Activated CD8-positive, alpha-beta memory T cell treated with anti-CD3 and anti-CD28 coated beads, Interleukin-2, amount 50 U/mL, for 48 hours (primary cell): ENCODE data around the gene OR13H1.
"Not testable (repeated sequence)": the region's sequence is repeated elsewhere in the genome, so short reads cannot be mapped to it uniquely, and the experiment has no call there.

Experiments
- DNase-seq: peaks from one replicate; pipeline ENCODE4 v3.0.0-alpha.2; 2020

OR13H1 gene, protein sequence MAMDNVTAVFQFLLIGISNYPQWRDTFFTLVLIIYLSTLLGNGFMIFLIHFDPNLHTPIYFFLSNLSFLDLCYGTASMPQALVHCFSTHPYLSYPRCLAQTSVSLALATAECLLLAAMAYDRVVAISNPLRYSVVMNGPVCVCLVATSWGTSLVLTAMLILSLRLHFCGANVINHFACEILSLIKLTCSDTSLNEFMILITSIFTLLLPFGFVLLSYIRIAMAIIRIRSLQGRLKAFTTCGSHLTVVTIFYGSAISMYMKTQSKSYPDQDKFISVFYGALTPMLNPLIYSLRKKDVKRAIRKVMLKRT

GRCh38 chrX:131543774-131544173 lies at the start of gene OR13H1:
Gene OR13H1 (plus strand): TSS chrX:131544074. CDS start chrX:131544074, 0 bp downstream.
- DNase-seq = no peak

- DNase-seq = not testable (repeated sequence)
These were observed 42.3 kb upstream of the OR13H1 start for GRCh38 chrX:131501556-131501955.

DNA sequence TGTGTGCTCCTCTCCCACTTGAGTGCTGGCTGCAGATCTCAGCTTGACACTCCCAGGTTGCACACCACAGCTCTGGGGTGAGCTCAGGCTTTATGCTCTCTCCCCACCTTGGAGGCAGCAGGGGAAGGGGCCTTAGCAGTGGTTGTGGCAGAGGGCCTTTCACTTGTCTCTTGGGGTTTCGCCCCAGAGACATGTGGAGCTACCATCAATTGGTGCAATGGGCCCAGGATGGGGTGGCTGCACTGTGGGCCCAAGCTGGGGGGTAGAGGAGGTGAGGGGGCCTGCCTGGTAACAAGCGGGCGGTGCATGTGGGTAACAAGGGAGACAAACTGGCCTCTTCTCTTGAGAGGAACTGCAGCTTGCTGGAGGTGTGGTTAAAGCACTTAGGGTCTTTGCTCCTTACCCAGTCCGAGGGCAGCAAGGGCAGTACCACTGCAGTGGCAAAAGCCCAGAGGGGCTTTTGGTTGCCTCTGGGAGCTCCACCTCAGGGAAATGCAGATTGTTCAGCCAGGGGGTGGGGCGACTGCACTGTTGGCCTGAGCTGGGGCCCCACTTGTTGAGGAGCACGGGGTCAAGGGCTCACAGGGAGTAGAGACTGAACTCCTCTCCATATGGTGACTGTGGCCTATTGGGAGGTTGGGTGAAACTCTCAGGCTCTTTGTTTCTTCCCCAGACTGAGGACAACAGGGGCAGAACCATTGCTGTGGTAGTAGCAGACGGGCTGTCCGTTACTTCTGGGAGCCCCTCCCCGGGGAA lies 30.5 kb upstream of the OR13H1 start:
- DNase-seq = no peak

DNA sequence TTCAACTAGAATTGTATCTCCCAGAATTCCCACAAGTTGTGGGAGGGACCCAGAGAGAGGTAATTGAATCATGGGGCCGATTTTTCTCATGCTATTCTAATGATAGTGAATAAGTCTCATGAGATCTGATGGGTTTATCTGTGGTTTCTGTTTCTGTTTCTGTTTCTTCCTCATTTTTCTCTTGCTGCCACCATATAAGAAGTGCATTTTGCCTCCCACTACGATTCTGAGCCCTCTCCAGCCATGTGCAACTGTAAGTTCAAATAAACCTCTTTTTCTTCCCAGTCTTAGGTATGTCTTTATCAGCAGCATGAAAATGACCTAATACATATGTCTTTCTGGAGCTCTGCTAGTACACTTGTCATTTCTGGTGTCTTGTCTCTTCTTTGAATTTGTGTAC lies 22.1 kb upstream of the OR13H1 start:
- no peak for DNase-seq

- DNase-seq = no peak
These were observed 344 bp downstream of the OR13H1 start for GRCh38 chrX:131544218-131544617.

DNA sequence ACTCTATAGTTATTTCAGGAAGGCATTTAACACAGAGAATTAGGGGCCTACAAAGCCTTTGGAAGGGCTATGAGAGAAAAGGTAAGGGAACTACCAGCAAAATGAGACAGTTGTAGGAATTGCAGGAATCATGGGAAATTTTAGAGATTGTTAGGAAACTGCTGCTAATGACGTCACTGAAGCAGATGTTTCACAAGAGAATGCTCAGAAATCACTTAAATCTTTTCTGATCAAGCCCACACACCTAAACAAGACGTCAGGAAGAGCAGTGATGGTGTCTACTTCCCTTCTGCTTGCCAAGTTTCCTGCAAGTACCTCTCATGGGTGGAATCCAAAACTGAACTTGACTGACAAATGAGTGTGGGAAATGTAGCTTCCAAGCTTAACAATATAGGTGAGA lies 5.1 kb downstream of the OR13H1 start:
- no peak for DNase-seq

GRCh38 chrX:131552453-131552852 lies 8.6 kb downstream of the OR13H1 start:
- DNase-seq = not testable (repeated sequence)

DNA sequence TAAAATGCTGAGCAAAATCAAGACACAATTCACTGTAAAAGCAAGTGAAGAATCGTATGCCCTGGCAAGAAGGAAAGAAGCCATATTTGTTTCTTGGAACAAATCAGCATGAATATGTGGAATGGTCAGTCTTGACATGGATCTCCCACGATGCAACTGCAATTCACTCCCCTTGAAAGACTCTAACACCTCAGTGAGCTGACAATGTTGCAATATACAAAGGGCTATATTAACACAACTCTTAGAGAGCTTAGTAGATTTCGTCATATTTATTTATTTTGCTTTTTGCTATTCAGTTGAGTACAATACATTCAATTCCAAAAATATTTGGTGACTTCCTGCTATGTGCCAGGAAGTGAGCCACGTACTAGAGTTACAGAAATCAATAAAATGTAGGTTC lies 14.7 kb downstream of the OR13H1 start:
- no peak for DNase-seq

GRCh38 chrX:131564553-131565229 lies 20.8 kb downstream of the OR13H1 start:
- DNase-seq = no peak

- DNase-seq = no peak
These were observed 22.0 kb downstream of the OR13H1 start for GRCh38 chrX:131565909-131566308.

GRCh38 chrX:131571348-131571747 lies 27.5 kb downstream of the OR13H1 start:
- no peak for DNase-seq

GRCh38 chrX:131572372-131573014 lies 28.6 kb downstream of the OR13H1 start:
- DNase-seq = no peak

DNA sequence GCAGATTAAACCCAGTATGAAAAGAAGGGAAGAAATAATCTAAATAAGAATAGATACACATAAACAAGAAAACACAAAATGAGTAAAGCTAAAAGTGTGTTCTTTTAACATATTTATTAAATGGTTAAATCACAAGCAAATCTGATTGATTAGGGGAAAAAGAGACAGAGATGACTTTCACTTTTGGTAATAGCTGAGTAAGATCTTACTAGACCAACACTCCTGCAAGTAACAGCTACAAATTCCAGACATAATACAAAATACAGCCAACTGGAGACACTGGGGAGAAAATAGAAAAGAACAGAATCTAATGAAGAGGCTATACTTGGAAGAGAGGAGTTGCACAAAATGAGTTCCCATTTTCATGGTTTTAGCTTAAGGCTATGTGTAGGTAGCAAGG lies 33.5 kb downstream of the OR13H1 start:
- no peak for DNase-seq

- DNase-seq = no peak
These were observed 34.3 kb downstream of the OR13H1 start for GRCh38 chrX:131577999-131578734.

- DNase-seq = not testable (repeated sequence)
These were observed 35.0 kb downstream of the OR13H1 start for GRCh38 chrX:131578735-131579367.

- DNase-seq = no peak
These were observed 45.1 kb downstream of the OR13H1 start for GRCh38 chrX:131588995-131589394.
